ENCODE results near the gene VPS29.
"Not testable (repeated sequence)": the region's sequence is repeated elsewhere in the genome, so short reads cannot be mapped to it uniquely, and the experiment has no call there.

GRCh38 chr12:110461189-110461588 lies 40.7 kb downstream of the VPS29 start:
- TF ChIP-seq CTCF (IDR thresholded peaks at IDR 0.05 in 2 of 3, conservative IDR thresholded peaks at IDR 0.05 in 1 of 3; ENCODE audit: borderline replicate concordance in 1 of 3, insufficient read depth in 1 of 3, low read depth in 2 of 3, low read length in 2 of 3); POLR2AphosphoS5 (IDR thresholded peaks at IDR 0.05; ENCODE audit: low read depth, low read length); ZBTB33 (IDR thresholded peaks at IDR 0.05; ENCODE audit: extremely low read depth, insufficient replicate concordance, low read length); EZH2 (IDR thresholded peaks at IDR 0.05); POLR2A (IDR thresholded peaks at IDR 0.05; ENCODE audit: borderline replicate concordance, extremely low read depth, insufficient read depth, insufficient read length); EZH2phosphoT487 (IDR thresholded peaks at IDR 0.05; ENCODE audit: borderline replicate concordance); MAX (IDR thresholded peaks at IDR 0.05); CEBPB (IDR thresholded peaks at IDR 0.05; ENCODE audit: low read depth); FOSL1 (IDR thresholded peaks at IDR 0.05; ENCODE audit: low read depth); SRF (IDR thresholded peaks at IDR 0.05; ENCODE audit: low read depth); SIN3A (IDR thresholded peaks at IDR 0.05; ENCODE audit: low read depth); YY1 (IDR thresholded peaks at IDR 0.05; ENCODE audit: extremely low read depth, insufficient replicate concordance, low read depth, low read length): not testable (repeated sequence)

Measured in HCT116 (cell line).